HG02642 (cell line): ENCODE data around the gene THY1.
"Not testable (repeated sequence)": the region's sequence is repeated elsewhere in the genome, so short reads cannot be mapped to it uniquely, and the experiment has no call there.

Experiments used
- ATAC-seq: cut with Tn5 transposase; IDR thresholded peaks from one replicate; pipeline ENCODE4 v1.9.1; 2021; ENCODE audit warnings: mild to moderate bottlenecking; ENCODE audit not compliant: unreplicated experiment, poor library complexity

Gene THY1

GRCh38 chr11:119419834-119420492 lies 3.0 kb downstream of the THY1 start:
- ATAC-seq = no peak

DNA sequence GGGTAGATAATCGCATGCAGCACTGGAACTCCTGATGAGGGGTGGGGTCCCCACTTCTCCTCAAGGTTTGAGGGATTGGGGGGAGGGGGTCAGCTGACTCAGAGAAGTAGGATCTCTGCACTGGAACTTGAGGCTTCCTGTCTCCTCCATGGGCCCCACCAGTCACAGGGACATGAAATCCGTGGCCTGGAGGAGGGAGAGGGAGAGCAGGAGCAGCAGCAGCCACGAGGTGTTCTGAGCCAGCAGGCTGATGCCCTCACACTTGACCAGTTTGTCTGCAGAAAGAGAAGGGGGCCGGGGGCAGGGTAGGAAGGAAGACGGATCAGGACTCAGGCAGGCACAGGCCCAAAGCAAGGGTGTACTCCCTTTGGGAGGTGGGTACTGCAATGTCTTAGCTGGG lies 3.7 kb downstream of the THY1 start:
- ATAC-seq = no peak

DNA sequence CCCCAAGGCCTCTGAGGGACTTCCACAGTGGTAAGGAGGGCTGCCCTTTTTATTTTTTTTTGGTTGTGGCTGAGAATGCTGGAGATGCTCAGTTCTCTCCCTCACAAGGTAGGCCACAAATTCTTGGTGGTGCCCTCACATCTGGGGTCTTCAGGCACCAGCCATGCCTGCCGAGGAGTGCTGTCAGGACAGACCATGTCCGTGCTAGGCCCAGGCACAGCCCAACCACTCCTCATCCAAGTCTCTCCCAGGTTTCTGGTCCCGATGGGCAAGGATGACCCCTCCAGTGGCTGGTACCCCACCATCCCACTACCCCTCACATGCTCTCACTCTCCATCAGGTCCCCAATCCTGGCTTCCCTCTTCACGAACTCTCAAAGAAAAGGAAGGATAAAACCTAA lies 4.2 kb downstream of the THY1 start:
- no peak for ATAC-seq

DNA sequence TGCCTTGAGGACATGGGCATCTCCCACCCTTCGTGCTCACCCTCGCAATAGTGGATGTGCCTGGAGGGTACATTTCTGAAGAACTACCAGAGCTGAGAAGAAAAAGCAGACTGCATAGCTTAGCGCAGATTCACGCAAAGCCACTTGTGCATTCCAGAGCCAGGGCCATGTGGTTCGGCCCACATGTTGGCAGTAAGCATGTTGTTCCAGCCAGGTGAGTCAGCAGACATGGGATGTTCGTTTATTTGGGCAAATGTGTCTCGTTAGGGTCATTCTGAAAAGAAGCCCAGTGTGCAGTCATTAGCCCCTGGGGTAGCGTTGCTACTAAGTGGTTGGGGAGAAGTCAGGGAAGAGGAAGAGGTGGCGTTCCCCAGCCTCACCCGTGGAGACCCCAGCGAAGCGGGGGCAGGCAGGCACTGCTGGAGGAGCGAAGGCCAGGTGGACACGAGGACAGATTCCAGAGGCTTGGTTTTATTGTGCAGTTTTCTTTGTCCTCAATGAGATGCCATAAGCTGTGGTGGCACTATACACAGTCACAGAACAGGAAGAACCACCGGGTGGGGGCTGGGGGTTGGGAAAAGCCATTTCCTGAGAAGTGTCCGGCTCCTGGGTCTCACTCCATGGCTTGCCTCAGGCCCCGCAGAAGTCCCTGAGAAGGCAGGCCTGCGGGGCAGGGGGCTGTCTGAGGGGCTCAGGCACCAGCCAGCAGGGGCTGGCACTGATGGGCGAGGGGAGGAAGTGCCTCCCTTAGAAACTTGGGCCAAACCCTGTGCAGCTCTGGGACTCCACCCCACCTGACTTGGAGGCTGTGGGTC lies 5.0 kb downstream of the THY1 start:
- no peak for ATAC-seq

- ATAC-seq = no peak
Observed at GRCh38 chr11:119416606-119417580, 6.1 kb downstream of the THY1 start.

DNA sequence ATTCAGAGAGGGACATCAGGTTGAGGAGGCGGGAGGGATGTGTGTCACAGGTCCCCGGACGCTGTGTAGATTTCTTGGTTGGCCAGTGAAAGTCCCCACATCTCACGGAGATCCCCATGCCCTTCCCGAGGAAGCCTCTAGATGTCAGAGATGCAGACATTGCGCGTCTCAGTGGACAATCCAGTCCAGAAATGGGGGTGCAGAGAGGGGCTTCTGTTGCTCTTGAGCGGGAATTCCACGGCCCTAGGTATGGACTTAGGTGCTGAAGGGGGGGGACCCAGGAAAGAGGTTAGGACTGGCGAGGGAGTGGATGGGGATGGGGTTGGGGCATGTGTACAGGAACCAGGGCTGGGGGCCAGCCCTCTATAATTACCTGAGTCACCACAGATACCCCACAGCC lies 7.0 kb downstream of the THY1 start:
- no peak for ATAC-seq

GRCh38 chr11:119415517-119415916 lies 7.5 kb downstream of the THY1 start:
- no peak for ATAC-seq

GRCh38 chr11:119414734-119415133 lies 8.2 kb downstream of the THY1 start:
- ATAC-seq = no peak

GRCh38 chr11:119414321-119414720 lies 8.7 kb downstream of the THY1 start:
- no peak for ATAC-seq

- no peak for ATAC-seq
Observed at GRCh38 chr11:119412072-119412471, 10.9 kb downstream of the THY1 start.

- ATAC-seq = no peak
Observed at GRCh38 chr11:119410501-119410900, 12.5 kb downstream of the THY1 start.

DNA sequence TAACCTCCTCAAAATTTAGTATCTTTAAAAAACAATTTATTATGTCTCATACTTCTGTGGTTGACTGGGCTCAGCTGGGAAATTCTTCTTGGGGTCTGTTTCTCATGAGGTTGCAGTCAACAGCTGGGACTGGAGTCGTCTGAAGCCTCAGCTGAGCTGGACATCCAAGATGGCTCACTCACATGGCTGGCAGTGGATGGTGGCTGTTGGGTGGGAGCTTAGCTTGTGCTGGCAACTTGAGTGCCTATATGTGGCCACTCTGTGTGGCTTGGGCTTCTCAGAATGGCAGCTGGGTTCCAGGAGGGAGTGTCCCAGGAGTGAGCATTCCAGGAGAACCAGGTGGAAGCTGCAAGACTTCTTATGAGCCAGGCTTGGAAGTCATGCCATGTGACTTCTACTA lies 13.2 kb downstream of the THY1 start:
- ATAC-seq = no peak

- ATAC-seq = no peak
Observed at GRCh38 chr11:119406005-119406404, 17.0 kb downstream of the THY1 start.

DNA sequence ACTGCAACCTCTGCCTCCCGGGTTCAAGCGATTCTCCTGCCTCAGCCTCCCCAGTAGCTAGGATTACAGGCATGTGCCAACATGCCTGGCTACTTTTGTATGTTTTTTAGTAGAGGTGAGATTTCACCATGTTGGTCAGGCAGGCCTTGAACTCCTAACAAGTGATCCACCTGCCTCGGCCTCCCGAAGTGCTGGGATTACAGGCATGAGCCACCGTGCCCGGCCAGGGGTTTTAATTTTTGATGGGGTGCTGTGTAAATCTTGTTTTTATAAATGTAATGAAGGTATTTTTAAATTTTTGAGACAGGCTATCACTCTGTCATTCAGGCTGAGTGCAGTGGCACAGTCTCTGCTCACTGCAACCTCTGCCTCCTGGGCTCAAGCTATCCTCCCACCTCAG lies 17.5 kb downstream of the THY1 start:
- not testable (repeated sequence) for ATAC-seq

- no peak for ATAC-seq
Observed at GRCh38 chr11:119404872-119405271, 18.1 kb downstream of the THY1 start.

DNA sequence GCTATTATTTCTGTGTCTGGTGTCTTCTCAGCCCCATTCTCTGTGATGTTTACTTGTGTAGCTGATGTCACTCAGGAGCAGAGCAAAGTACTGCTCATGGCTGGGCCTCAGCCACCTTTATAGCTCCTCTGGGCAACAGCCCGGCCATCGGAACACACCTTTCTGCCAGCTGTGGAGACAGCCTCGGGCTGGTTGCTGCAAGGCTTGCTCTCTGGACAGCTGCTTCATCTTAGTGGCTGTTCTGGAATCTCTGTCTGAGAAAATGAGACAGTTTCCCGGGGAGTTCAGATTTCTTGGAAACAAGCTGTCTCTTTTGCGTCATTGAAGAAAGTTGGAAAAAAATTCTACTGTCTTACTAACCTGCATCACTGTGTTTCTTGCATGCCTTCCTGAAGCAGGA lies 20.0 kb downstream of the THY1 start:
- no peak for ATAC-seq

DNA sequence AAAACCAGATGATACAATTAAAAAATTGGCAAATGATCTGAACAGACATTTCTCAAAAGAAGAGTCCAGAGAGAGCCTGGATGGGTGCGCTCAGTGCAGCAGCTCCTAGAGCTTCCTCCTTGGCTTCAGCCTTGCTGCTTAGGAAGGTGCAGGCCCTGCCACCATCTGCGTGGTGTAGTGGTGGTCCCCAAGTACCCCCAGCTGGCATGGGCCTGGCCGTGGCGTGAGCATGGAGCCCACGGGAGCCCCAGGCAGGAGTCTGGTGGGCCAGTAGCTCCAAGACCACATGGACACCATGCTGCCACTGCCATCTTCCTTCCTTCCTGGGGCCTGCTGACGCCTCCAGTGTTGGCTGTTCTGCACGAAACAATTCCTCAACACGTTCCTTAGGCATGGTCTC lies 20.5 kb downstream of the THY1 start:
- no peak for ATAC-seq

GRCh38 chr11:119400860-119401259 lies 22.1 kb downstream of the THY1 start:
- no peak for ATAC-seq

DNA sequence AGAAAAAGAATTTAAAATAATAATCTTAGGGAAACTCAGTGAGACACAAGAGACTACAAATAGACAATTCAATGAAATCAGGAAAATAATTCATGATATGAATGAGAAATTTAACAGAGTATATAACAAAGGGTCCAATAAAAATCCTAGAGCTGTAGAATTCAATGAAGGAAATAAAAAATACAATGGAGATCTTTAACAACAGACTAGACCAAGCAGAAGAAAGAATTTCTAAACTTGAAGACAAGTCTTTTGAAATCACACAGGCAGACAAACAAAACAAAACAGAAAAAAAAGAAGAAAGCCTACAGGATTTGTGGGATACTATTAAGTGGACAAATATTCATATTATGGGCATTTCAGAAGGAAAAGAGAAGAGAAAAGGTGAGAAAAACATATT lies 25.2 kb downstream of the THY1 start:
- ATAC-seq = no peak

GRCh38 chr11:119396835-119397234 lies 26.1 kb downstream of the THY1 start:
- ATAC-seq = no peak

GRCh38 chr11:119391275-119391674 lies 31.7 kb downstream of the THY1 start:
- ATAC-seq = no peak
